ENCODE measurements around the gene SMURF1. TPM values are rescaled to one million over a fixed set of nuclear protein-coding genes. Genes with fewer than 3 reads are reported as not detected.
A peak's percentile ranks its signal among the peaks of the same experiment; 100 is the strongest.

Gene SMURF1
- total RNA-seq, 1 donor from 2014 or later, result 35.0 TPM

DNA sequence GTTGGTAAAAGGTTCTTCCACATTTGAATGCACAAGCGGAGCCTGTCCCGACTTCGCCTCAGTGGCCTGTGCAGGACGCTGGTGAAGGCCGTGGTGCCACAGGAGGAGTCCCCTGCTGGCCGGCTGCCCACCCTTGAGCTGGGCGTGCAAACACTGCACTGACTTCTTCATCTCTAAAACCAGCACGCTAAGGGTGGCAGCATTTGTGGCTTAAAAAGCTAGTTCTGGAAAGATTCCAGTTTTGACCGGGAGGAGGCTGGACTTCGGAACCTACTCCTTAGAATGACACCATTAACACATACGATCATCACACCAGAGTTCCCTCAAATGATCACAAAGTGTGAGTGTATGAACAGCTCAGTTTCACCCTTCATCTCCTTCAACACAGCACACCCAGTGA lies 102.4 kb downstream of the SMURF1 start:
- peaks cover 99% of the 10 kb centered on the region for H3K36me3 ChIP-seq
- no peaks in the 10 kb centered on the region for H3K9me3 ChIP-seq
- ATAC-seq, result no peak
- peaks cover 5% of the 10 kb centered on the region for H3K4me1 ChIP-seq
- no peak overlapping the region for H3K27ac ChIP-seq
- H3K27me3 ChIP-seq, result no peaks in the 10 kb centered on the region
- no peak for DNase-seq
- TF ChIP-seq, protein P1, sequence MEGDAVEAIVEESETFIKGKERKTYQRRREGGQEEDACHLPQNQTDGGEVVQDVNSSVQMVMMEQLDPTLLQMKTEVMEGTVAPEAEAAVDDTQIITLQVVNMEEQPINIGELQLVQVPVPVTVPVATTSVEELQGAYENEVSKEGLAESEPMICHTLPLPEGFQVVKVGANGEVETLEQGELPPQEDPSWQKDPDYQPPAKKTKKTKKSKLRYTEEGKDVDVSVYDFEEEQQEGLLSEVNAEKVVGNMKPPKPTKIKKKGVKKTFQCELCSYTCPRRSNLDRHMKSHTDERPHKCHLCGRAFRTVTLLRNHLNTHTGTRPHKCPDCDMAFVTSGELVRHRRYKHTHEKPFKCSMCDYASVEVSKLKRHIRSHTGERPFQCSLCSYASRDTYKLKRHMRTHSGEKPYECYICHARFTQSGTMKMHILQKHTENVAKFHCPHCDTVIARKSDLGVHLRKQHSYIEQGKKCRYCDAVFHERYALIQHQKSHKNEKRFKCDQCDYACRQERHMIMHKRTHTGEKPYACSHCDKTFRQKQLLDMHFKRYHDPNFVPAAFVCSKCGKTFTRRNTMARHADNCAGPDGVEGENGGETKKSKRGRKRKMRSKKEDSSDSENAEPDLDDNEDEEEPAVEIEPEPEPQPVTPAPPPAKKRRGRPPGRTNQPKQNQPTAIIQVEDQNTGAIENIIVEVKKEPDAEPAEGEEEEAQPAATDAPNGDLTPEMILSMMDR (IDR thresholded peaks at IDR 0.05), result no peak
- intact Hi-C loops (cut with DNase I), result loop anchor here (5.0 kb wide), 1 partner anchor 271 kb away; no protein-coding TSS in a partner anchor
- H3K4me3 ChIP-seq, result no peak overlapping the region

DNA sequence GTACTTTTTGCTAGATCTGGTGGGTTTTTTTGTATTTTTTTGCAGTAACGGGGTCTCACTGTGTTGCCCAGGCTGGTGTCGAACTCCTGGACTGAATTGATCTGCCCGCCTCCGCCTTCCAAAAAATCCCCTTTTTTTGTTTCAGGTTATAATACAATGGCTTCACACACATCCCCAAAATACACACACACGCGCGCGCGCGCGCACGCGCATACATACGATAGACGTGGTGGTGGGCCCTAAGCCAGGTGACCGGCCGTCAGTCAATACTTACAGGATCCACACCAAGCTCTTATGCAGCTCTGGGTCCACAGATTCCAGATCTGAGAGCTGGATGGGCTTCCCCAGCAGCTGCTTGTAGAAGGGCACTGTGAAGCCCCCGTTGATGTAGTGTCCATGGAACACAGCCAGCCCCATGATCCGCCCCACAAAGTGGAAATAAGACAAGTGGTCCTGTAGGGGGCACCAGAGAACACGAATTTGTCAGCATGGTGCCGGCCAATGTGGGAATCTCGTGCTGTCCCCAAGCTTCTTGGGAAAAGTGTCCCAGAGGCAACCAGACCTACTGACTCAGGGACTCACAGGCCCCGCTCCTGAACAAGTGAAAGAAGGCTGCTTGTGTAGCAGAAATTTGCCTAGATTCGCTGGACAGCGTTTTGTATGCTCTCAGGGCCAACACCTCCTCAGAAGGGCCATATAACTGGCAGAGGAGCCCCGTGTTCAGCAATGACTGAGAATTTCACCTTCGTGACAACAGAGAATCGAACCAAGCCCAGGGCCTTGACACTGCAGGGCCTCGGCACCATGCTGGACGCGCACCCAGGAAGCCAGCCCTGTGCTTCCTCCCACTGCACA lies 103.6 kb downstream of the SMURF1 start:
- H3K36me3 ChIP-seq, result peaks cover 99% of the 10 kb centered on the region
- no peak overlapping the region for H3K4me3 ChIP-seq
- intact Hi-C loops (cut with DNase I), result loop anchor here (5.0 kb wide), 1 partner anchor 272 kb away; no protein-coding TSS in a partner anchor
- H3K27ac ChIP-seq, result peak overlapping the region; percentile 58
- H3K9me3 ChIP-seq, result no peaks in the 10 kb centered on the region
- ATAC-seq, result peak; percentile 90
- no peaks in the 10 kb centered on the region for H3K27me3 ChIP-seq
- TF ChIP-seq, protein P1 (IDR thresholded peaks at IDR 0.05), result peak; percentile 70
- DNase-seq, result peak; percentile 73
- peaks cover 5% of the 10 kb centered on the region for H3K4me1 ChIP-seq

DNA sequence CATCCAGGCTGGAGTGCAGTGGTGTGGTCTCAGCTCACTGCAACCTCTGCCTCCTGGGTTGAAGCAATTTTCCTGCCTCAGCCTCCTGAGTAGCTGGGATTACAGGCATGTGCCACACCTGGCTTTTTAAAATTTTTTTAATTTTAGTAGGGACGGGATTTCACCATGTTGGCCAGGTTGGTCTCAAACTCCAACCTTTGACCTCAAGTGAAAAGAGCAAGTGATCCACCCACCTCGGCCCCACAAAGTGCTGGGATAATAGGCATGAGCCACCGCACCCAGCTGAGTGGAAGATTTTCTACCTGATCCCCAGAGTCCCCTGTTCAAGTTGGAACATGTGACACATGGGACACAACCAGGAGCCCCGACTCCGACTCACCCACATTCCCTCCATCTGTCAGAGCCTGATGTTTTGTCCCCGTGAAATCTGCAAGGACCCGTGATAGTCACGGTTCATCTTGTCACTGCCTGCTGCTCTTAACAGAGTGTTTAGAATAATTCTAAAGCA lies 104.5 kb downstream of the SMURF1 start:
- H3K27me3 ChIP-seq, result no peaks in the 10 kb centered on the region
- peaks cover 99% of the 10 kb centered on the region for H3K36me3 ChIP-seq
- H3K9me3 ChIP-seq, result no peaks in the 10 kb centered on the region
- intact Hi-C loops (cut with DNase I), result no loop called here
- no peak overlapping the region for H3K4me3 ChIP-seq
- peaks cover 5% of the 10 kb centered on the region for H3K4me1 ChIP-seq
- H3K27ac ChIP-seq, result no peak overlapping the region
- DNase-seq (no peak), ATAC-seq (no peak)
- TF ChIP-seq, protein P1 (IDR thresholded peaks at IDR 0.05), result no peak

DNA sequence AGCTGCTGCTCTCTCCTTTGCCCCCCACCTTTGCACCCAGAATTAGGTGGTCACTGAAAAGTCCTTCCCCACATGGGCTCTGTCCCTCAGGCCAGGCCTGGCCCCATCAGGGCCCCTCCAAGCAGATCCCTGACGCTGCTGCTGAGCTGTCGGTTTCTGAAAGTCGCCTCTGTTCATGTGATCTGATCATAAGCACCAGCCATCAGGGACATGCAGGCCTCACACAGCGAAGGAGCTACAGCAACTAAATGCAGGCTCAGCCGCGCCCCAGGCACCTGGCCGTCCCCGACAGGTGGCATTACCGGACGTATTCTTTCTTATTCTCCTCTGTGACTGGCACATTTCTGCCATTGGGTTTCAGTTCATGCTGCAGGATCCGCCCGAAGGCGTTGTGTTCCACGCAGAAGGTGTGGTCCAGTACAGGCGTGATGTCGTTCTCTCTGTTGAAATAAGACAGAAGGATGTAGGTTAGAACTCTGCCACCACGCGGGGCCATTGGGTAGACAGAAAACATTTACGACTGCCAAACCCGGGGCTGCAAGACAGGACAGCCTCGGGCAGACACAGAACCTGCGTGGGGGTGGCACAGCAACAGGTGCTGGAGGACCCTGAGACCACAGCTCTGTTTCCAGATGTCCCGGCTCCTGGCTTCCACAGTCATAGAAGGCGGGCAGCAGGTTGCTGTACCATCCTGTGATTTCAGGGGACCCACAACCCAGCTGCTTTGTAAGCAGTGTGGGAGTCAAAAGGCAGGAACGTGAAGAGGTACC lies 105.6 kb downstream of the SMURF1 start:
- ATAC-seq, result no peak
- H3K27ac ChIP-seq, result no peak overlapping the region
- no peak for DNase-seq
- intact Hi-C loops (cut with DNase I), result no loop called here
- H3K9me3 ChIP-seq, result no peaks in the 10 kb centered on the region
- no peaks in the 10 kb centered on the region for H3K27me3 ChIP-seq
- peaks cover 99% of the 10 kb centered on the region for H3K36me3 ChIP-seq
- H3K4me3 ChIP-seq, result no peak overlapping the region
- TF ChIP-seq, protein P1 (IDR thresholded peaks at IDR 0.05), result no peak
- H3K4me1 ChIP-seq, result peaks cover 5% of the 10 kb centered on the region

DNA sequence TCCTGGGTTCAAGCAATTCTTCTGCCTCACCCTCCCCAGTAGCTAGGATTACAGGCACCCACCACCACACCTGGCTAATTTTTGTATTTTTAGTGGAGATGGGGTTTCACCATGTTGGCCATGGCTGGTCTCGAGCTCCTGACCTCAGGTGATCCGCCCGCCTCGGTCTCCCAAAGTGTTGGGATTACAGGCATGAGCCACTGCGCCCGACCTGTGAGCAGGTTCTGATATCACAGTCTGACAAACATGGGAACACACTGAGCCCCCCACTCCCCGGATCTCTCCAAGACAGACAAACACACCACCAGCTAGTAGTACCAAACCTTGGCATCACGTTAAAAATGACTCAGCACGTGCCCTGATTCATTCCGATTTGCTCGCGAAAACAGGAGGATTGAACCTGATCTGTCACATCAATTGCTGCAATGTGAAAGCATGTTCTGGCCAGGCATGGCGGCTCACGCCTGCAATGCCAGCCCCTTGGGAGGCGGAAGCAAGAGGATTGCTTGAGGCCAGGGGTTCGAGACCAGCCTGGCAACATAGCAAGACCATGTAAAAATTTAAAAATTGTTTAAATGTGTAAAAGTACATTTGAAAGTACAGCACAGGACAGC lies 106.5 kb downstream of the SMURF1 start:
- Histone ChIP-seq H3K27ac (no peak overlapping the region), H3K4me1 (peaks cover 5% of the 10 kb centered on the region)
- intact Hi-C loops (cut with DNase I), result no loop called here

More for the DNA sequence above, 106.5 kb downstream of the SMURF1 start:
- DNase-seq (no peak), ATAC-seq (no peak)
- H3K4me3 ChIP-seq, result no peak overlapping the region
- H3K9me3 ChIP-seq, result no peaks in the 10 kb centered on the region
- no peaks in the 10 kb centered on the region for H3K27me3 ChIP-seq
- TF ChIP-seq, protein P1 (IDR thresholded peaks at IDR 0.05), result no peak
- peaks cover 100% of the 10 kb centered on the region for H3K36me3 ChIP-seq
